Sigmoid colon (tissue), 3 donors: ENCODE results near the gene NACAD.

ENCODE experiments used
- POLR2A ChIP-seq, 2 donors: fragments of 450-650 bp; IDR thresholded peaks; one replicate each; pipeline ENCODE4 v1.6.1; 2016; ENCODE audit warnings: antibody characterized with exemption in 2 of 2, mild to moderate bottlenecking in 2 of 2, moderate library complexity in 2 of 2
- TF ChIP-seq, protein P1 (sequence below), 4 experiments: fragments of 450-650 bp in 3 of 4; fragments of 200-600 bp in 1 of 4; IDR thresholded peaks; one replicate each; pipeline ENCODE4 v1.5.1; 2016 to 2019; ENCODE audit warnings: antibody characterized with exemption in 4 of 4, mild to moderate bottlenecking in 3 of 4, moderate library complexity in 2 of 4

DNA sequence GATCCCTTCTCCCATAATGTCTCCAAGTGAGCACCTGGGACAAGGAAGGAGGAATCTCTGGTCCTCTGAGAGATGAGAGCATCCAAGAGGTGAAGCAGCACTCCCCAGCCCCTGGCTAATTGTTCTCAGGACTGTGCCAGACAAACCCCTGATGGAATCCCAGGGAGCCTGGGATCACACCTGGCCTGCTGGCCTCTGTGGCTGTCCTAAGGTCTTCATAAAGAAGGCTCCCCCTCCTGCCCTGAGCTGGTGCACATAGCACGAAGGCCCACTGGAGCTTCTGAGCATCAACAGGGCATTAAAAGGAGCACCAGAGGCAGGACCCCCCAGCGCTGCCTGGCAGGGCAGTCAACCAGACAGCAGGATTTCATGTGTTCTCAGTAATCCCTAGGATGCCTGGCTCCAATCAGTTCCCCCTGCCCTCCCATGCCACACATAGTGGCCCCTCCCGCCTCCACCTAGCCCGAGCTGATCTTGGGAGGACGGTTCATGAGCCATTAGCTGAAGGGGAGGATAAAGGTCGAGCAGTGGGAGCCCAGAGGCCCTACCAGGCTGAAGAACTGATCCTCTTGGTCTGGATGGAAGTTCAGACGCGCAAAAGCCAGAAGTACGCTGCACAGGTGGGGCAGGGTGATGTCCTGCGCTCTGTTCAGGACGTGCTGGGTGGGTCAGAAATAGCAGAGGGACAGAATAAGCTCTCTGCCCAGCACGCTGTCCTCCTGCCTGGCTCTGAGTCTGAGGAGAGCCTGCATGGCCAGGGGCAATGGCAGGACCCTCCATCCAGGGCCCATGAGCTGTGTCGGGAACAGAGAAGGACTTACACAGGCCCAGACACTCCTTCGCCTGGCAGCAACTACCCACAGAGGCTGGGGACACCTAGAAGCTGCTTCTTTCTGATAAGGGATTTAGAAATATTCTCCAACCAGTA, 14.3 kb upstream of the NACAD start:
- TF ChIP-seq, protein P1, sequence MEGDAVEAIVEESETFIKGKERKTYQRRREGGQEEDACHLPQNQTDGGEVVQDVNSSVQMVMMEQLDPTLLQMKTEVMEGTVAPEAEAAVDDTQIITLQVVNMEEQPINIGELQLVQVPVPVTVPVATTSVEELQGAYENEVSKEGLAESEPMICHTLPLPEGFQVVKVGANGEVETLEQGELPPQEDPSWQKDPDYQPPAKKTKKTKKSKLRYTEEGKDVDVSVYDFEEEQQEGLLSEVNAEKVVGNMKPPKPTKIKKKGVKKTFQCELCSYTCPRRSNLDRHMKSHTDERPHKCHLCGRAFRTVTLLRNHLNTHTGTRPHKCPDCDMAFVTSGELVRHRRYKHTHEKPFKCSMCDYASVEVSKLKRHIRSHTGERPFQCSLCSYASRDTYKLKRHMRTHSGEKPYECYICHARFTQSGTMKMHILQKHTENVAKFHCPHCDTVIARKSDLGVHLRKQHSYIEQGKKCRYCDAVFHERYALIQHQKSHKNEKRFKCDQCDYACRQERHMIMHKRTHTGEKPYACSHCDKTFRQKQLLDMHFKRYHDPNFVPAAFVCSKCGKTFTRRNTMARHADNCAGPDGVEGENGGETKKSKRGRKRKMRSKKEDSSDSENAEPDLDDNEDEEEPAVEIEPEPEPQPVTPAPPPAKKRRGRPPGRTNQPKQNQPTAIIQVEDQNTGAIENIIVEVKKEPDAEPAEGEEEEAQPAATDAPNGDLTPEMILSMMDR (IDR thresholded peaks at IDR 0.05), result no peak
- TF ChIP-seq POLR2A (IDR thresholded peaks at IDR 0.05), result no peak
